ENCODE results near the gene SLC25A30.

SLC25A30 gene

GRCh38 chr13:45370922-45371406 is 47.2 kb downstream of the SLC25A30 start:
- Histone ChIP-seq H3K27ac (no peak overlapping the region), H3K4me3 (ENCODE audit: low read depth, low read length) (peak overlapping the region; percentile 9), H3K9ac (no peak overlapping the region)

GRCh38 chr13:45369116-45369515 is 49.1 kb downstream of the SLC25A30 start:
- no peaks in the 10 kb centered on the region for H3K4me1 ChIP-seq
- H3K27ac ChIP-seq, result no peak overlapping the region
- H3K4me3 ChIP-seq (ENCODE audit: low read depth, low read length), result no peak overlapping the region

More at GRCh38 chr13:45370922-45371406, 47.2 kb downstream of the SLC25A30 start:
- peak; percentile 76 for TF ChIP-seq CTCF (IDR thresholded peaks at IDR 0.05)
- Histone ChIP-seq H3K27me3 (ENCODE audit: control insufficient read depth, insufficient read depth, low read length) (no peaks in the 10 kb centered on the region), H2AFZ (no peak overlapping the region), H3K36me3 (ENCODE audit: control insufficient read depth, insufficient read depth, low read length) (no peaks in the 10 kb centered on the region), H3K4me1 (no peaks in the 10 kb centered on the region), H3K79me2 (no peaks in the 10 kb centered on the region), H3K9me3 (ENCODE audit: control insufficient read depth, low read length) (no peaks in the 10 kb centered on the region), H3K4me2 (ENCODE audit: low read length) (peak overlapping the region; percentile 45)

GRCh38 chr13:45368571-45368970 is 49.6 kb downstream of the SLC25A30 start:
- Histone ChIP-seq H3K4me2 (ENCODE audit: low read length) (no peak overlapping the region), H2AFZ (no peak overlapping the region), H3K4me1 (no peaks in the 10 kb centered on the region), H3K27ac (no peak overlapping the region), H3K79me2 (no peaks in the 10 kb centered on the region), H3K36me3 (ENCODE audit: control insufficient read depth, insufficient read depth, low read length) (no peaks in the 10 kb centered on the region), H3K9me3 (ENCODE audit: control insufficient read depth, low read length) (no peaks in the 10 kb centered on the region), H3K9ac (no peak overlapping the region), H3K4me3 (ENCODE audit: low read depth, low read length) (no peak overlapping the region), H3K27me3 (ENCODE audit: control insufficient read depth, insufficient read depth, low read length) (no peaks in the 10 kb centered on the region)
- no peak for TF ChIP-seq CTCF (IDR thresholded peaks at IDR 0.05)

More at GRCh38 chr13:45369116-45369515, 49.1 kb downstream of the SLC25A30 start:
- no peaks in the 10 kb centered on the region for H3K27me3 ChIP-seq (ENCODE audit: control insufficient read depth, insufficient read depth, low read length)
- no peaks in the 10 kb centered on the region for H3K9me3 ChIP-seq (ENCODE audit: control insufficient read depth, low read length)
- H3K4me2 ChIP-seq (ENCODE audit: low read length), result no peak overlapping the region
- no peak overlapping the region for H3K9ac ChIP-seq
- H3K79me2 ChIP-seq, result no peaks in the 10 kb centered on the region
- TF ChIP-seq CTCF (IDR thresholded peaks at IDR 0.05), result no peak
- no peaks in the 10 kb centered on the region for H3K36me3 ChIP-seq (ENCODE audit: control insufficient read depth, insufficient read depth, low read length)
- H2AFZ ChIP-seq, result no peak overlapping the region

DNA sequence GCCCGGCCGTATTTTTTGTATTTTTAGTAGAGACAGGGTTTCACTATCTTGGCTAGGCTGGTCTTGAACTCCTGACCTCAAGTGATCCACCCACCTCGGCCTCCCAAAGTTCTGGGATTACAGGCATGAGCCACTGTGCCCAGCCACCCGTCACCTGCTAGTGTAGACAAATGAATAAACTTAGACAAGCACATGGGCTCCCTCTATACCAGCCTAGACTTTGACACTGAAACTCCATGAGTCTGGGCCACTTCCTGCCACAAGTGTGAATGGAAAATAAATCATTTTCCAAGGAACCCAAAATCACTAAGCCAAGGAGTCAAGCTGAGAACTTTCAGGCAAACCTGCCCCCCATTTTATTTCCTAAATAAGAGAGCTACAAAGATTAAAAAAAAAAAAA is 50.2 kb downstream of the SLC25A30 start:
- Histone ChIP-seq H3K27ac (no peak overlapping the region), H3K4me1 (no peaks in the 10 kb centered on the region), H3K4me2 (ENCODE audit: low read length) (no peak overlapping the region)

More for the DNA sequence above, 50.2 kb downstream of the SLC25A30 start:
- no peak overlapping the region for H2AFZ ChIP-seq
- H3K27me3 ChIP-seq (ENCODE audit: control insufficient read depth, insufficient read depth, low read length), result no peaks in the 10 kb centered on the region
- no peaks in the 10 kb centered on the region for H3K9me3 ChIP-seq (ENCODE audit: control insufficient read depth, low read length)
- no peak overlapping the region for H3K4me3 ChIP-seq (ENCODE audit: low read depth, low read length)
- no peak overlapping the region for H3K9ac ChIP-seq
- H3K36me3 ChIP-seq (ENCODE audit: control insufficient read depth, insufficient read depth, low read length), result no peaks in the 10 kb centered on the region
- no peak for TF ChIP-seq CTCF (IDR thresholded peaks at IDR 0.05)
- H3K79me2 ChIP-seq, result no peaks in the 10 kb centered on the region

All from parathyroid adenoma (tissue), 2 donors.